PC-3 (cell line): ENCODE measurements around the gene PCDH10.

ENCODE experiments used
- EZH2 ChIP-seq: fragments of 300-600 bp; sonication (generic); IDR thresholded peaks from one replicate; pipeline ENCODE4 v1.6.1; 2017; ENCODE audit warnings: antibody characterized with exemption, mild to moderate bottlenecking, low read length; ENCODE audit not compliant: unreplicated experiment
- EZH2phosphoT487 ChIP-seq: fragments of 300-600 bp; sonication (generic); IDR thresholded peaks from 2 replicates; pipeline ENCODE4 v1.6.1; 2018; ENCODE audit warnings: mild to moderate bottlenecking, antibody characterized with exemption, low read length, borderline replicate concordance
- TF ChIP-seq, protein P1 (sequence below): fragments of 300-600 bp; sonication (generic); conservative IDR thresholded peaks from 2 replicates; pipeline ENCODE4 v1.5.1; 2017; ENCODE audit warnings: antibody characterized with exemption, low read depth, mild to moderate bottlenecking, low read length

DNA sequence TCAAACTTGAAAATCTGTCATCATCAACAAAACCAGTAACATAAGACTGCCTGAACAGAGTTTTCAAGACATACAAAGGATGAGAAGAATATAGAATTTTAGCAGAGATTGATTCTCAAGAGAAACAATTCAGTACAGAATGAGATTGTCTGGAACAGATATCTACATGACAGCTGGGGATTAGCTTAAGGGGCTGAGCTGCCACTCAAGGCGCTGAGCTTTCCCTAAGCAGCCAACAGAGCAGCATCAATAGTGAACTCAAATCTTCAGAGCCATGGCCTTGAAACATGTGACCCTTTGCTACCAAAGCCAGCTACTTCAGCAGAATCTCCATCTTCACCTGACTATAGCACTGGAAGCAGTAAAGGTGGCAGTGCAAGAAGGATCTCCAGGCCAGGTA, 24.3 kb upstream of the PCDH10 start:
- TF ChIP-seq, protein P1, sequence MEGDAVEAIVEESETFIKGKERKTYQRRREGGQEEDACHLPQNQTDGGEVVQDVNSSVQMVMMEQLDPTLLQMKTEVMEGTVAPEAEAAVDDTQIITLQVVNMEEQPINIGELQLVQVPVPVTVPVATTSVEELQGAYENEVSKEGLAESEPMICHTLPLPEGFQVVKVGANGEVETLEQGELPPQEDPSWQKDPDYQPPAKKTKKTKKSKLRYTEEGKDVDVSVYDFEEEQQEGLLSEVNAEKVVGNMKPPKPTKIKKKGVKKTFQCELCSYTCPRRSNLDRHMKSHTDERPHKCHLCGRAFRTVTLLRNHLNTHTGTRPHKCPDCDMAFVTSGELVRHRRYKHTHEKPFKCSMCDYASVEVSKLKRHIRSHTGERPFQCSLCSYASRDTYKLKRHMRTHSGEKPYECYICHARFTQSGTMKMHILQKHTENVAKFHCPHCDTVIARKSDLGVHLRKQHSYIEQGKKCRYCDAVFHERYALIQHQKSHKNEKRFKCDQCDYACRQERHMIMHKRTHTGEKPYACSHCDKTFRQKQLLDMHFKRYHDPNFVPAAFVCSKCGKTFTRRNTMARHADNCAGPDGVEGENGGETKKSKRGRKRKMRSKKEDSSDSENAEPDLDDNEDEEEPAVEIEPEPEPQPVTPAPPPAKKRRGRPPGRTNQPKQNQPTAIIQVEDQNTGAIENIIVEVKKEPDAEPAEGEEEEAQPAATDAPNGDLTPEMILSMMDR = no peak
- TF ChIP-seq EZH2 (no peak), EZH2phosphoT487 (no peak)
